Transverse colon (tissue), 4 donors: Measurements from ENCODE around the gene IGFL2.

Source experiments
- EP300 ChIP-seq: sonication (generic); formaldehyde crosslinking; IDR thresholded peaks from one replicate; pipeline ENCODE4 v1.6.1; 2017; ENCODE audit warnings: antibody characterized with exemption, low read depth
- POLR2A ChIP-seq: fragments of 450-650 bp; IDR thresholded peaks from one replicate; pipeline ENCODE4 v1.6.1; 2016; ENCODE audit warnings: antibody characterized with exemption, mild to moderate bottlenecking, moderate library complexity
- POLR2AphosphoS5 ChIP-seq, 3 donors: sonication (generic); formaldehyde crosslinking; IDR thresholded peaks; one replicate each; pipeline ENCODE4 v1.6.1; 2016; ENCODE audit warnings: antibody characterized with exemption in 3 of 3
- TF ChIP-seq, protein P1 (sequence below), 5 experiments: fragments of 200-600 bp in 3 of 5; fragments of 450-650 bp in 2 of 5; sonication (generic) in 3 of 5; IDR thresholded peaks; 1 replicate in 2 of 5; 2 replicates in 3 of 5; pipeline ENCODE4 v1.5.1; 2016 to 2017; ENCODE audit warnings: antibody characterized with exemption in 5 of 5, inconsistent platforms in 3 of 5, mild to moderate bottlenecking in 2 of 5, moderate library complexity in 1 of 5

DNA sequence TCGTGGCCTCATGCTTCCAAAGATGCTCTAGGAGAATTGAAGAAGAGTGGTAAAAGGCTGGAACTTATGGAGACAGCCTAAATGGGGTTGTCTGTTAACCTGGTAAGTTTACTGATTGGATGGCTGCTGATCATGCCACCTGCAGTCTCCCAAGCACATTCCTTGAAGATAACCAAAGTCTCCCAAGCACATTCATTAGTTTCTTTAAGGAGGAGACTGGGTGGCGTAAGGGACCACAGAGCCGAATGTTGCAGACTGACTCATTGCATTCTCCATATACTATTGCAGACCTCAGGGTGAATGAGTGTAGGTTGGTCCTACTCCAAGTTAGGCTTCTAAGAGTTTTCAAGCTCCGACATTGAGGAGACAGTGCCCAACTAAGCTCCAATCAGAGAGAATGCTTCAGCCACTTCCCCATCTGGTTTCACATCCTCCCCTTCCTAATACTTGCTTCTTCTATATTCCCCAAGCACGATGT, 23.4 kb upstream of the IGFL2 start, which contains the start of gene IGFL3:
- TF ChIP-seq, protein P1, sequence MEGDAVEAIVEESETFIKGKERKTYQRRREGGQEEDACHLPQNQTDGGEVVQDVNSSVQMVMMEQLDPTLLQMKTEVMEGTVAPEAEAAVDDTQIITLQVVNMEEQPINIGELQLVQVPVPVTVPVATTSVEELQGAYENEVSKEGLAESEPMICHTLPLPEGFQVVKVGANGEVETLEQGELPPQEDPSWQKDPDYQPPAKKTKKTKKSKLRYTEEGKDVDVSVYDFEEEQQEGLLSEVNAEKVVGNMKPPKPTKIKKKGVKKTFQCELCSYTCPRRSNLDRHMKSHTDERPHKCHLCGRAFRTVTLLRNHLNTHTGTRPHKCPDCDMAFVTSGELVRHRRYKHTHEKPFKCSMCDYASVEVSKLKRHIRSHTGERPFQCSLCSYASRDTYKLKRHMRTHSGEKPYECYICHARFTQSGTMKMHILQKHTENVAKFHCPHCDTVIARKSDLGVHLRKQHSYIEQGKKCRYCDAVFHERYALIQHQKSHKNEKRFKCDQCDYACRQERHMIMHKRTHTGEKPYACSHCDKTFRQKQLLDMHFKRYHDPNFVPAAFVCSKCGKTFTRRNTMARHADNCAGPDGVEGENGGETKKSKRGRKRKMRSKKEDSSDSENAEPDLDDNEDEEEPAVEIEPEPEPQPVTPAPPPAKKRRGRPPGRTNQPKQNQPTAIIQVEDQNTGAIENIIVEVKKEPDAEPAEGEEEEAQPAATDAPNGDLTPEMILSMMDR (IDR thresholded peaks at IDR 0.05), result no peak
- TF ChIP-seq EP300 (no peak), POLR2A (no peak), POLR2AphosphoS5 (IDR thresholded peaks at IDR 0.05) (no peak)
